ENCODE measurements around the gene PHACTR3.

Gene PHACTR3

DNA sequence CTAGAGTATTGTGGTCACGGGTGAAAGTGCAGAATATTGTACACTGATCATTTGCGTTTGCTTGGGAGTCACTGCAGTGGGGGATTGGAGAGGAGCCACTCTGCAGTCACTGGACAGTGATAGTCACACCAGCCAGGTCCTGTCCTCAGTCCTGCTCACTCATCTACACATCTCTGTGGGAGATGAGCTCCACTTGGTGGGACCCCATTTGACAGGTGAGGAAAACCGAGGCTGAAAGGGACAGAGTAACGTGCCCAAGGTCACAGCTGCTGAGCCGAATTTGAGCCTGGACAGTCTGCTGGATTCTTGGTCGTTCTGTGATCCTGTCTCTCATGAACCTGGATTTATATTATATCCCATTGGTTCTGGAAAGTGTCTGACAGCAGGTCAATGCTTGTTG is 17.7 kb upstream of the PHACTR3 start:
- TF ChIP-seq, protein P1, sequence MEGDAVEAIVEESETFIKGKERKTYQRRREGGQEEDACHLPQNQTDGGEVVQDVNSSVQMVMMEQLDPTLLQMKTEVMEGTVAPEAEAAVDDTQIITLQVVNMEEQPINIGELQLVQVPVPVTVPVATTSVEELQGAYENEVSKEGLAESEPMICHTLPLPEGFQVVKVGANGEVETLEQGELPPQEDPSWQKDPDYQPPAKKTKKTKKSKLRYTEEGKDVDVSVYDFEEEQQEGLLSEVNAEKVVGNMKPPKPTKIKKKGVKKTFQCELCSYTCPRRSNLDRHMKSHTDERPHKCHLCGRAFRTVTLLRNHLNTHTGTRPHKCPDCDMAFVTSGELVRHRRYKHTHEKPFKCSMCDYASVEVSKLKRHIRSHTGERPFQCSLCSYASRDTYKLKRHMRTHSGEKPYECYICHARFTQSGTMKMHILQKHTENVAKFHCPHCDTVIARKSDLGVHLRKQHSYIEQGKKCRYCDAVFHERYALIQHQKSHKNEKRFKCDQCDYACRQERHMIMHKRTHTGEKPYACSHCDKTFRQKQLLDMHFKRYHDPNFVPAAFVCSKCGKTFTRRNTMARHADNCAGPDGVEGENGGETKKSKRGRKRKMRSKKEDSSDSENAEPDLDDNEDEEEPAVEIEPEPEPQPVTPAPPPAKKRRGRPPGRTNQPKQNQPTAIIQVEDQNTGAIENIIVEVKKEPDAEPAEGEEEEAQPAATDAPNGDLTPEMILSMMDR (IDR thresholded peaks at IDR 0.05): no peak
- no peak for TF ChIP-seq ZFX (IDR thresholded peaks at IDR 0.05; ENCODE audit: borderline replicate concordance)

DNA sequence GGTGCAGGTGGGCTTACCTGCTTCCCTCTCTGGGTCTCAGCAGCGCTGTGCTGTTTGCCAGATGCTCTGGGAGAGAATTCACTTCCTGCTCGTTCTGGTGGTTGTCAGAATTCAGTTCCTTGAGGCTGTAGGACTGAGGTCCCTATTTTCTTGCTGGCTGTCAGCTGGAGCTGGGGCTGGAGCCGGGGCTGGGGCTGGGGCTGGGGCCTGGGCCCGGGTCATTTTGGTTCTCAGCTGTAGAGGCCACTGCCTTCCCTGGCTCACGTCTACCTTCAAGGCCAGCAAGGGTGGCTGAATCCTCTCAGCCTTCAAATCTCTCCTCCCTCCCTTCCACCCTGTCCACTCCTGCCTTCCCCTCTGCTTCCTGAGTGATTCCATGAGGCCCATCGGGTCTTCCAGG is 16.8 kb upstream of the PHACTR3 start:
- H3K27ac ChIP-seq: no peak overlapping the region
- TF ChIP-seq, protein P1 (IDR thresholded peaks at IDR 0.05): no peak
- TF ChIP-seq ZFX (IDR thresholded peaks at IDR 0.05; ENCODE audit: borderline replicate concordance): no peak

More for the DNA sequence above, 17.7 kb upstream of the PHACTR3 start:
- no peak overlapping the region for H3K27ac ChIP-seq

DNA sequence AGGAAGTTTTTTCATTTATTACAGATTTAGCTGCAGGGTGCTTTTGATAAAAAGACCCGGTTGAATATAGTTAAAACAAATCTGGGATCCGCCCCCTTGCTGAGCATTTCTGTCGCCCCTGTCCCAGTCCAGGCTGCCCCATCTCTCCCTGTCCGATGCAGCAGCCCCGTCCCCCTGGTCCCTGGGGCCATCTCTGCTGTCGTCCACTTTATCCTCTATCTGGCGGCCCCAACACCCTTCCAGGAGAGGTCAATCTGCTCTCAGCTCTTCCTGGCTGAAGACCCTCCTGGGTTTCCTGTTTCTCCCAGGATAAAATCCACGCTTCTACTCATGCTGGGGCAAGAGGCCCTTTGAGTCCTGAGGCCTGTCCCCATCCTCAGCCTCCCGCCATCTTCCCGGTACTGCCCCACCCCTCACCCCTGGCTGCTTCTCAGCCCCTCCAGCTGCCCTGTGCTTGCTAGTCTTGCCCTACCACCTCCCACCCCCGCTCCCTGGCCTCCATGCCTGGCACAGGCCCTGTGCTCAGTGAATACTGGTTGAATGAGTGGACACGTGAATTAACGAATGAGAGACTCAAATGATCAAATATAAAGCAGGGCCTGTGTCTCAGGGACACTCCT is 16.0 kb upstream of the PHACTR3 start:
- TF ChIP-seq, protein P1 (IDR thresholded peaks at IDR 0.05): no peak
- no peak for TF ChIP-seq ZFX (IDR thresholded peaks at IDR 0.05; ENCODE audit: borderline replicate concordance)
- no peak overlapping the region for H3K27ac ChIP-seq

DNA sequence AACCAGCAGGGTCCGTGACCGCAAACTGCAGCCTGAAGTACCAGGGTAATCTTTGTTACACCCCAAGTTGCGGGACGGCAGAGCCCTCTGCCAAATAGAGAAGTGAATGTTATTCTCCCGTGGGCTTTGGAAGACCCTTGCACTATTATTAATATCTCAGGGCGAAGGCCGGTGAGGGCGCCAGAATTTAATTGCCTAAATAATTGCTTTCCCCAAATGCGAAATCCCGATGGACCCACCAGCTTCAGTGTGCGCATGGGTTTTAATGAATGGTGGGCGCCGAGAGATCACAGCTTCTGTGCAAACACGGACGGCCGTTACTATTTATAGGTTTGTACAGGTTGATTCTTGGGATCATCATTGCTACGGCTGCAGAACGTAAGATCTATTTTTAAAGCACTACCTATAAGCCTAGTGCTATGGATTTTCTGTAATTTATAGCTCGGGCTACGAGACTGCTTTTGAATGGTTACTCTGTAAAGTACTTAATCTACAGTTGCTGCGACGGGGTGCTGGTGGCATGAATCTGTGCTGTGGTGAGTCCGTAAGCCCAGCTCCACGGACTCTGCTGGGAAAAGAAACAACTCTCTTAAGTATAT is 15.2 kb upstream of the PHACTR3 start:
- no peak for TF ChIP-seq ZFX (IDR thresholded peaks at IDR 0.05; ENCODE audit: borderline replicate concordance)
- TF ChIP-seq, protein P1 (IDR thresholded peaks at IDR 0.05): no peak
- H3K27ac ChIP-seq: no peak overlapping the region

DNA sequence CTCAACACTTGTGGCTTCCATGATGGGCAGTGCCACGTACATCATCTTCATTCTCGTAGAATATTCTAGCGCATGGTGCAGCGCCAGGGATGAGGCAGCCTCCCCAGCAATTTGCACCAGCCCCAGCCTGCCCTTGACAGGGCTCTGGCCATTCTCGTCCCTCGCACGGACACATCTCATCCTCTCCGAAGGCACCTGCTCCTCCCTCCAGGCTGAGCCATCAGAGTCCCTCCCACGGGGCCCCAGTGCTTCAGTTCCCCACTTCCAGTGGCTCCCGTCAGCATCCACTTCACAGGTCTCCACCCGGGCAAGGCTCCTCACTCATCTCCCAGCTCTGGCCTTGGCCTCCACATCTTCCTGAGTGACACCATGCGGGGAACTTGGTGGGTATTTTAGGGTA is 13.3 kb upstream of the PHACTR3 start:
- TF ChIP-seq ZFX (IDR thresholded peaks at IDR 0.05; ENCODE audit: borderline replicate concordance): no peak
- TF ChIP-seq, protein P1 (IDR thresholded peaks at IDR 0.05): no peak

DNA sequence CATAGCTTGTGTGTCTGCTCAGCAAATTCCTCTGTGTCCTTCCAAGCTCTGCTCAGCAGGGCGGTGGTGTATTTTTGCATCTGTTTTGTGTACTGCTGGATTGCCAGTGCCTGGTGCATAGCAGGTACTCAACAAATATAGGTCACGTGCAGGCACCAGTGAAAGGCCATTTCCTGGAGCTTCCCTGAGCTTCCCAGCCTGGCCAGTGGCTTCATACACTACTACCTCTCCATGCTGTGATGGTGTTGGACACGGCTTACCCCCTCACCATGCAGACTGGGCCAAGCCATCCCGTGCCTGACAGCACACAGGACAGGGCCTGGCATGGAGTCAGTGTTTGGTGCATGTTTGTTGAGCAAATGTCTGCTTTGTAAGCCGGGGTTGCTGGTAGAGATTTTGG is 7.7 kb upstream of the PHACTR3 start:
- H3K27ac ChIP-seq: no peak overlapping the region
- TF ChIP-seq, protein P1 (IDR thresholded peaks at IDR 0.05): no peak
- TF ChIP-seq ZFX (IDR thresholded peaks at IDR 0.05; ENCODE audit: borderline replicate concordance): no peak

More for the DNA sequence above, 13.3 kb upstream of the PHACTR3 start:
- H3K27ac ChIP-seq: no peak overlapping the region

DNA sequence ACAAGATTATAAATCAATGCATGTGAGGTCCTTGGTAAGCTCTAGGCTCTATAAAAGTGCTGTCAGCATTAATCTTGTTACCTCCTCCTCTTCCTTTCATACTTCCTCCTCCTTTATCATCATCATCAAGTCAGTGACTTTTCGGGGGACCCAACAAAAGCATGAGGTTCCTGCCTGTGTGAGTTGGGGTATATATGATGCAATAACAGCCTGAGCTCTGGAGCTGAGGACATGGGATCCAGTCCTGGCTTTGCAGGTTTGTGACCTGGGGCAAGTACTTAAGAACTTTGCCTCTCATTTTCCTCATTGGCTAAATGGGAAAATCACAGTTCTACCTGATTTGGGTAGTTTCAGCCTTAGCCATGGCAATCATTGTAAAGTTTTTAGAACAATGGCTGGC is 7.1 kb upstream of the PHACTR3 start:
- H3K27ac ChIP-seq: no peak overlapping the region

More for the DNA sequence above, 7.1 kb upstream of the PHACTR3 start:
- TF ChIP-seq, protein P1 (IDR thresholded peaks at IDR 0.05): no peak
- TF ChIP-seq ZFX (IDR thresholded peaks at IDR 0.05; ENCODE audit: borderline replicate concordance): no peak
